HG03439 (cell line): Measurements from ENCODE around the gene SAYSD1.
"Not testable (repeated sequence)": the region's sequence is repeated elsewhere in the genome, so short reads cannot be mapped to it uniquely, and the experiment has no call there.

Source experiments
- ATAC-seq: cut with Tn5 transposase; IDR thresholded peaks from one replicate; pipeline ENCODE4 v1.9.1; 2021; ENCODE audit warnings: mild to moderate bottlenecking, moderate library complexity; ENCODE audit not compliant: unreplicated experiment

Gene SAYSD1

GRCh38 chr6:39114704-39115599 is at the start of gene SAYSD1:
SAYSD1 (minus strand) TSS chr6:39115186; CDS start chr6:39115089, 97 bp downstream.
- peak; percentile 93 for ATAC-seq

GRCh38 chr6:39157511-39157910 is 42.5 kb upstream of the SAYSD1 start:
- no peak for ATAC-seq

GRCh38 chr6:39156801-39157200 is 41.8 kb upstream of the SAYSD1 start:
- no peak for ATAC-seq

GRCh38 chr6:39154705-39155104 is 39.7 kb upstream of the SAYSD1 start:
- no peak for ATAC-seq

GRCh38 chr6:39153766-39154397 is 38.9 kb upstream of the SAYSD1 start:
- ATAC-seq: no peak

GRCh38 chr6:39152262-39152661 is 37.3 kb upstream of the SAYSD1 start:
- no peak for ATAC-seq

GRCh38 chr6:39151211-39151610 is 36.2 kb upstream of the SAYSD1 start:
- ATAC-seq: no peak

- no peak for ATAC-seq
These were observed 29.6 kb upstream of the SAYSD1 start for GRCh38 chr6:39144481-39145173.

- ATAC-seq: no peak
These were observed 28.4 kb upstream of the SAYSD1 start for GRCh38 chr6:39143238-39143930.

- ATAC-seq: no peak
These were observed 25.7 kb upstream of the SAYSD1 start for GRCh38 chr6:39140556-39141167.

GRCh38 chr6:39137245-39137644 is 22.3 kb upstream of the SAYSD1 start:
- no peak for ATAC-seq

GRCh38 chr6:39136207-39136606 is 21.2 kb upstream of the SAYSD1 start:
- ATAC-seq: not testable (repeated sequence)

GRCh38 chr6:39134761-39135160 is 19.8 kb upstream of the SAYSD1 start:
- not testable (repeated sequence) for ATAC-seq

GRCh38 chr6:39130691-39131090 is 15.7 kb upstream of the SAYSD1 start:
- ATAC-seq: no peak

- ATAC-seq: no peak
These were observed 13.8 kb upstream of the SAYSD1 start for GRCh38 chr6:39128832-39129231.

- no peak for ATAC-seq
These were observed 13.1 kb upstream of the SAYSD1 start for GRCh38 chr6:39128106-39128505.

- no peak for ATAC-seq
These were observed 9.1 kb upstream of the SAYSD1 start for GRCh38 chr6:39124114-39124513.

- no peak for ATAC-seq
These were observed 3.9 kb upstream of the SAYSD1 start for GRCh38 chr6:39118921-39119320.

- ATAC-seq: peak; percentile 6
These were observed 640 bp downstream of the SAYSD1 start for GRCh38 chr6:39114388-39114703.

GRCh38 chr6:39113788-39114187 is 1.2 kb downstream of the SAYSD1 start:
- ATAC-seq: no peak

GRCh38 chr6:39111280-39111679 is 3.7 kb downstream of the SAYSD1 start:
- no peak for ATAC-seq
